Suprapubic skin (tissue), 4 donors: Measurements from ENCODE around the gene BATF.

Experiments used
- POLR2A ChIP-seq, 2 donors: fragments of 450-650 bp; IDR thresholded peaks; one replicate each; pipeline ENCODE4 v1.6.1; 2017; ENCODE audit warnings: antibody characterized with exemption in 2 of 2, mild to moderate bottlenecking in 2 of 2, moderate library complexity in 2 of 2
- POLR2AphosphoS5 ChIP-seq, 3 donors: sonication (generic); formaldehyde crosslinking; IDR thresholded peaks; one replicate each; pipeline ENCODE4 v1.6.1; 2017; ENCODE audit warnings: antibody characterized with exemption in 3 of 3
- TF ChIP-seq, protein P1 (sequence below), 2 donors: fragments of 200-600 bp in 1 of 2; fragments of 450-650 bp in 1 of 2; sonication (generic) in 1 of 2; IDR thresholded peaks; one replicate each; pipeline ENCODE4 v1.5.1; 2016 to 2019; ENCODE audit warnings: antibody characterized with exemption in 2 of 2, mild to moderate bottlenecking in 1 of 2, moderate library complexity in 1 of 2

DNA sequence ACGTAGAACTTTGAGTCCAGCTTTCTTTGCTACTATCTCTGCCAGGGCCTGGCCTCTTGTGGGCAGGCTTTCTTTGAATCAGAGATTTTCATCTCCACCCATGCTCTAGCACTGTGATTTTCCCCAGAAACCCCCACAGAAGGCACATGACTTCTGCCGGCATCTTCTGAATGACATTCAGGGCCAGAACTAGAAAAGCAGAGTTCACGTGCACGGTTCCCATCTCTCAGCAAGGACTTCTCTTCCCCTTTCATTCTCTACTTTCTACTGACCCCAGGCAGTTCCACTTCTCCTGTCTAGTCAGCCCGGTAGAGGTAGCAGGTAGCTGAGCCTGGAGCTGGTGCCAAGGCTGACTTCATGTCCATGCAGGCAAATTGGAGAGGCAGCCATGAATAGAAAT, 26.9 kb downstream of the BATF start:
- TF ChIP-seq, protein P1, sequence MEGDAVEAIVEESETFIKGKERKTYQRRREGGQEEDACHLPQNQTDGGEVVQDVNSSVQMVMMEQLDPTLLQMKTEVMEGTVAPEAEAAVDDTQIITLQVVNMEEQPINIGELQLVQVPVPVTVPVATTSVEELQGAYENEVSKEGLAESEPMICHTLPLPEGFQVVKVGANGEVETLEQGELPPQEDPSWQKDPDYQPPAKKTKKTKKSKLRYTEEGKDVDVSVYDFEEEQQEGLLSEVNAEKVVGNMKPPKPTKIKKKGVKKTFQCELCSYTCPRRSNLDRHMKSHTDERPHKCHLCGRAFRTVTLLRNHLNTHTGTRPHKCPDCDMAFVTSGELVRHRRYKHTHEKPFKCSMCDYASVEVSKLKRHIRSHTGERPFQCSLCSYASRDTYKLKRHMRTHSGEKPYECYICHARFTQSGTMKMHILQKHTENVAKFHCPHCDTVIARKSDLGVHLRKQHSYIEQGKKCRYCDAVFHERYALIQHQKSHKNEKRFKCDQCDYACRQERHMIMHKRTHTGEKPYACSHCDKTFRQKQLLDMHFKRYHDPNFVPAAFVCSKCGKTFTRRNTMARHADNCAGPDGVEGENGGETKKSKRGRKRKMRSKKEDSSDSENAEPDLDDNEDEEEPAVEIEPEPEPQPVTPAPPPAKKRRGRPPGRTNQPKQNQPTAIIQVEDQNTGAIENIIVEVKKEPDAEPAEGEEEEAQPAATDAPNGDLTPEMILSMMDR (IDR thresholded peaks at IDR 0.05), result no peak
- TF ChIP-seq POLR2A (IDR thresholded peaks at IDR 0.05) (no peak), POLR2AphosphoS5 (IDR thresholded peaks at IDR 0.05) (no peak)
